ENCODE measurements around the gene CCDC69. TPM values are rescaled to one million over a fixed set of nuclear protein-coding genes. Genes with fewer than 3 reads are reported as not detected.

Gene CCDC69
- total RNA-seq = 61.4 TPM
- 100 to 1,000 TPM in 1 of 8 donors, 10 to 100 TPM in 7; 38.5 to 104 (median 85.5) TPM for polyA plus RNA-seq (ENCODE audit: insufficient read depth in 1 of 8, insufficient read length in 8 of 8, low replicate concordance in 1 of 8)
- long read RNA-seq, donor 1, transcript CCDC69-201 (9 exons, 3,451 nt) = major isoform, 11 of 11 reads
- long read RNA-seq, donor 1, partial matches to known transcripts = 0 of 11 reads
- long read RNA-seq, donor 1, other reads (novel, unspliced or antisense) = 0 of 11 reads
- long read RNA-seq, donor 2, partial matches to known transcripts = 0 of 4 reads
- long read RNA-seq, donor 2, other reads (novel, unspliced or antisense) = 0 of 4 reads
- long read RNA-seq, donor 3, transcript CCDC69-201 (9 exons, 3,451 nt) = major isoform, 18 of 20 reads
- long read RNA-seq, donor 3, partial matches to known transcripts = 0 of 20 reads
- long read RNA-seq, donor 3, other reads (novel, unspliced or antisense) = 0 of 20 reads
- long read RNA-seq, donor 4, transcript CCDC69-201 (9 exons, 3,451 nt) = major isoform, 12 of 19 reads
- long read RNA-seq, donor 4, partial matches to known transcripts = 6 of 19 reads
- long read RNA-seq, donor 4, other reads (novel, unspliced or antisense) = 0 of 19 reads
- long read RNA-seq, donor 5, transcript CCDC69-201 (9 exons, 3,451 nt) = major isoform, 13 of 30 reads
- long read RNA-seq, donor 5, partial matches to known transcripts = 15 of 30 reads
- long read RNA-seq, donor 5, other reads (novel, unspliced or antisense) = 0 of 30 reads
- long read RNA-seq, donor 6, transcript CCDC69-201 (9 exons, 3,451 nt) = major isoform, 34 of 50 reads
- long read RNA-seq, donor 6, partial matches to known transcripts = 14 of 50 reads
- long read RNA-seq, donor 6, other reads (novel, unspliced or antisense) = 0 of 50 reads
- long read RNA-seq, donor 7, transcript CCDC69-201 (9 exons, 3,451 nt) = major isoform, 8 of 14 reads
- long read RNA-seq, donor 7, partial matches to known transcripts = 6 of 14 reads
- long read RNA-seq, donor 7, other reads (novel, unspliced or antisense) = 0 of 14 reads
- long read RNA-seq, donor 8, partial matches to known transcripts = 0 of 4 reads
- long read RNA-seq, donor 8, other reads (novel, unspliced or antisense) = 0 of 4 reads
- long read RNA-seq, donor 9, transcript CCDC69-201 (9 exons, 3,451 nt) = major isoform, 11 of 18 reads
- long read RNA-seq, donor 9, partial matches to known transcripts = 6 of 18 reads
- long read RNA-seq, donor 9, other reads (novel, unspliced or antisense) = 0 of 18 reads
- long read RNA-seq, donor 10, transcript CCDC69-201 (9 exons, 3,451 nt) = major isoform, 18 of 36 reads
- long read RNA-seq, donor 10, partial matches to known transcripts = 17 of 36 reads
- long read RNA-seq, donor 10, other reads (novel, unspliced or antisense) = 0 of 36 reads
- long read RNA-seq, donor 11, transcript CCDC69-201 (9 exons, 3,451 nt) = major isoform, 6 of 9 reads
- long read RNA-seq, donor 11, partial matches to known transcripts = 0 of 9 reads
- long read RNA-seq, donor 11, other reads (novel, unspliced or antisense) = 0 of 9 reads

- DNase-seq = peak; percentile 87
- no peaks in the 10 kb centered on the region for H3K9me3 ChIP-seq (replicated peaks; ENCODE audit: control insufficient read depth, low read depth, low read length)
- under 1% methylated on average over 54 of the region's 58 CpGs for WGBS (ENCODE audit: insufficient coverage)
- H3K27ac ChIP-seq (ENCODE audit: low read length) = peak within 1 kb of the TSS; percentile 81
- H3K4me1 ChIP-seq (ENCODE audit: control insufficient read depth, insufficient read depth, low read length) = peaks cover 34% of the 10 kb centered on the region
- peak within 1 kb of the TSS; percentile 76 for H3K4me3 ChIP-seq (ENCODE audit: low read length)
- no peaks in the 10 kb centered on the region for H3K27me3 ChIP-seq (ENCODE audit: control insufficient read depth, insufficient read depth, low read length)
- H3K36me3 ChIP-seq (ENCODE audit: control insufficient read depth, insufficient read depth, low read length) = peaks cover 3% of the 10 kb centered on the region
These were observed at the start of gene CCDC69 for GRCh38 chr5:151223447-151224264. CCDC69 (minus strand) TSS chr5:151224092; CDS start chr5:151223970, 122 bp downstream.

- H3K9me3 ChIP-seq (replicated peaks; ENCODE audit: control insufficient read depth, low read depth, low read length) = no peaks in the 10 kb centered on the region
- no peak overlapping the region for H3K27ac ChIP-seq (ENCODE audit: low read length)
- H3K27me3 ChIP-seq (ENCODE audit: control insufficient read depth, insufficient read depth, low read length) = no peaks in the 10 kb centered on the region
- no peak overlapping the region for H3K4me3 ChIP-seq (ENCODE audit: low read length)
- no peak for DNase-seq
- no peaks in the 10 kb centered on the region for H3K4me1 ChIP-seq (ENCODE audit: control insufficient read depth, insufficient read depth, low read length)
- peaks cover 18% of the 10 kb centered on the region for H3K36me3 ChIP-seq (ENCODE audit: control insufficient read depth, insufficient read depth, low read length)
These were observed 47.4 kb upstream of the CCDC69 start for GRCh38 chr5:151271336-151271735.

- H3K36me3 ChIP-seq (ENCODE audit: control insufficient read depth, insufficient read depth, low read length) = peaks cover 18% of the 10 kb centered on the region
- H3K9me3 ChIP-seq (replicated peaks; ENCODE audit: control insufficient read depth, low read depth, low read length) = no peaks in the 10 kb centered on the region
- DNase-seq = no peak
- no CpG with 5 or more reads among the region's 1 CpG for WGBS (ENCODE audit: insufficient coverage)
- no peak overlapping the region for H3K27ac ChIP-seq (ENCODE audit: low read length)
- no peaks in the 10 kb centered on the region for H3K27me3 ChIP-seq (ENCODE audit: control insufficient read depth, insufficient read depth, low read length)
- no peak overlapping the region for H3K4me3 ChIP-seq (ENCODE audit: low read length)
- no peaks in the 10 kb centered on the region for H3K4me1 ChIP-seq (ENCODE audit: control insufficient read depth, insufficient read depth, low read length)
These were observed 46.7 kb upstream of the CCDC69 start for GRCh38 chr5:151270599-151270998.

GRCh38 chr5:151267491-151268260 lies 43.8 kb upstream of the CCDC69 start:
- Histone ChIP-seq H3K4me1 (ENCODE audit: control insufficient read depth, insufficient read depth, low read length) (no peaks in the 10 kb centered on the region), H3K36me3 (ENCODE audit: control insufficient read depth, insufficient read depth, low read length) (peaks cover 18% of the 10 kb centered on the region), H3K9me3 (replicated peaks; ENCODE audit: control insufficient read depth, low read depth, low read length) (no peaks in the 10 kb centered on the region), H3K4me3 (ENCODE audit: low read length) (no peak overlapping the region), H3K27ac (ENCODE audit: low read length) (no peak overlapping the region), H3K27me3 (ENCODE audit: control insufficient read depth, insufficient read depth, low read length) (no peaks in the 10 kb centered on the region)
- no peak for DNase-seq
- WGBS (ENCODE audit: insufficient coverage) = 87% methylated on average over 4 of the region's 11 CpGs

GRCh38 chr5:151264113-151264512 lies 40.2 kb upstream of the CCDC69 start:
- no CpG with 5 or more reads among the region's 1 CpG for WGBS (ENCODE audit: insufficient coverage)
- Histone ChIP-seq H3K9me3 (replicated peaks; ENCODE audit: control insufficient read depth, low read depth, low read length) (no peaks in the 10 kb centered on the region), H3K4me1 (ENCODE audit: control insufficient read depth, insufficient read depth, low read length) (no peaks in the 10 kb centered on the region), H3K27ac (ENCODE audit: low read length) (no peak overlapping the region), H3K36me3 (ENCODE audit: control insufficient read depth, insufficient read depth, low read length) (peaks cover 17% of the 10 kb centered on the region), H3K27me3 (ENCODE audit: control insufficient read depth, insufficient read depth, low read length) (no peaks in the 10 kb centered on the region), H3K4me3 (ENCODE audit: low read length) (no peak overlapping the region)
- DNase-seq = no peak

- Histone ChIP-seq H3K4me3 (ENCODE audit: low read length) (no peak overlapping the region), H3K9me3 (replicated peaks; ENCODE audit: control insufficient read depth, low read depth, low read length) (no peaks in the 10 kb centered on the region), H3K36me3 (ENCODE audit: control insufficient read depth, insufficient read depth, low read length) (peaks cover 8% of the 10 kb centered on the region), H3K27me3 (ENCODE audit: control insufficient read depth, insufficient read depth, low read length) (no peaks in the 10 kb centered on the region), H3K27ac (ENCODE audit: low read length) (no peak overlapping the region), H3K4me1 (ENCODE audit: control insufficient read depth, insufficient read depth, low read length) (no peaks in the 10 kb centered on the region)
- no peak for DNase-seq
- WGBS (ENCODE audit: insufficient coverage) = 83% methylated on average over 3 of the region's 3 CpGs
These were observed 38.6 kb upstream of the CCDC69 start for GRCh38 chr5:151262532-151262931.

GRCh38 chr5:151259931-151260330 lies 36.0 kb upstream of the CCDC69 start:
- Histone ChIP-seq H3K36me3 (ENCODE audit: control insufficient read depth, insufficient read depth, low read length) (no peaks in the 10 kb centered on the region), H3K4me1 (ENCODE audit: control insufficient read depth, insufficient read depth, low read length) (no peaks in the 10 kb centered on the region), H3K27me3 (ENCODE audit: control insufficient read depth, insufficient read depth, low read length) (no peaks in the 10 kb centered on the region), H3K27ac (ENCODE audit: low read length) (no peak overlapping the region), H3K9me3 (replicated peaks; ENCODE audit: control insufficient read depth, low read depth, low read length) (no peaks in the 10 kb centered on the region), H3K4me3 (ENCODE audit: low read length) (no peak overlapping the region)
- no peak for DNase-seq
- WGBS (ENCODE audit: insufficient coverage) = no CpG with 5 or more reads among the region's 4 CpGs

- Histone ChIP-seq H3K27ac (ENCODE audit: low read length) (no peak overlapping the region), H3K27me3 (ENCODE audit: control insufficient read depth, insufficient read depth, low read length) (no peaks in the 10 kb centered on the region), H3K4me3 (ENCODE audit: low read length) (no peak overlapping the region), H3K36me3 (ENCODE audit: control insufficient read depth, insufficient read depth, low read length) (no peaks in the 10 kb centered on the region), H3K9me3 (replicated peaks; ENCODE audit: control insufficient read depth, low read depth, low read length) (no peaks in the 10 kb centered on the region), H3K4me1 (ENCODE audit: control insufficient read depth, insufficient read depth, low read length) (peaks cover 2% of the 10 kb centered on the region)
- DNase-seq = no peak
- WGBS (ENCODE audit: insufficient coverage) = 60% methylated on average over 1 of the region's 1 CpG
These were observed 34.9 kb upstream of the CCDC69 start for GRCh38 chr5:151258816-151259215.
